GM21786 (cell line): ENCODE results near the gene NAIP.
A peak's percentile ranks its signal among the peaks of the same experiment; 100 is the strongest.
"Not testable (repeated sequence)": the region's sequence is repeated elsewhere in the genome, so short reads cannot be mapped to it uniquely, and the experiment has no call there.

Experiments used
- ATAC-seq: cut with Tn5 transposase; IDR thresholded peaks from one replicate; pipeline ENCODE4 v1.9.1; 2021; ENCODE audit not compliant: unreplicated experiment

Gene NAIP

GRCh38 chr5:71025289-71025953 is at the start of gene NAIP:
Gene NAIP, minus strand, starts transcription at chr5:71025339. Its CDS starts 12,424 bp downstream, at chr5:71012915.
- ATAC-seq, result not testable (repeated sequence)

GRCh38 chr5:71067262-71067928 is 42.3 kb upstream of the NAIP start, which contains the start of gene GTF2H2:
Gene GTF2H2, minus strand, starts transcription at chr5:71067676. Its CDS starts 4,913 bp downstream, at chr5:71062763.
- peak; percentile 95 for ATAC-seq

GRCh38 chr5:71061322-71061721 is 36.2 kb upstream of the NAIP start:
- ATAC-seq, result not testable (repeated sequence)

GRCh38 chr5:71059426-71059825 is 34.3 kb upstream of the NAIP start:
- not testable (repeated sequence) for ATAC-seq

- not testable (repeated sequence) for ATAC-seq
These were observed 19.7 kb upstream of the NAIP start for GRCh38 chr5:71044808-71045207.

- not testable (repeated sequence) for ATAC-seq
These were observed 19.0 kb upstream of the NAIP start for GRCh38 chr5:71044128-71044527.

GRCh38 chr5:71031046-71031776 is 6.1 kb upstream of the NAIP start:
- not testable (repeated sequence) for ATAC-seq

GRCh38 chr5:71020643-71021042 is 4.5 kb downstream of the NAIP start:
- not testable (repeated sequence) for ATAC-seq

- not testable (repeated sequence) for ATAC-seq
These were observed 6.6 kb downstream of the NAIP start for GRCh38 chr5:71018376-71019005.

- ATAC-seq, result no peak
These were observed 11.0 kb downstream of the NAIP start for GRCh38 chr5:71014176-71014575.

GRCh38 chr5:71013575-71013974 is 11.6 kb downstream of the NAIP start:
- no peak for ATAC-seq

GRCh38 chr5:71011194-71011792 is 13.8 kb downstream of the NAIP start:
- no peak for ATAC-seq

GRCh38 chr5:71006983-71007382 is 18.2 kb downstream of the NAIP start:
- ATAC-seq, result not testable (repeated sequence)

GRCh38 chr5:70984882-70985281 is 40.3 kb downstream of the NAIP start:
- ATAC-seq, result not testable (repeated sequence)

GRCh38 chr5:70967220-70967619 is 57.9 kb downstream of the NAIP start:
- not testable (repeated sequence) for ATAC-seq

GRCh38 chr5:70964531-70964930 is 60.6 kb downstream of the NAIP start:
- ATAC-seq, result not testable (repeated sequence)

GRCh38 chr5:70953068-70953467 is 72.1 kb downstream of the NAIP start:
- not testable (repeated sequence) for ATAC-seq

GRCh38 chr5:70932560-70932959 is 92.6 kb downstream of the NAIP start:
- ATAC-seq, result not testable (repeated sequence)

GRCh38 chr5:70931709-70932368 is 93.3 kb downstream of the NAIP start:
- ATAC-seq, result not testable (repeated sequence)

GRCh38 chr5:70925211-70925562 is 100.0 kb downstream of the NAIP start:
- peak; percentile 20 for ATAC-seq
